NCI-H2081 (cell line): Measurements from ENCODE around the gene GAB2.

ENCODE experiments used
- DNase-seq, 2 experiments: peaks; one replicate each; lab custom pipeline; 2025; lab: John Stamatoyannopoulos, UW

GAB2 gene

DNA sequence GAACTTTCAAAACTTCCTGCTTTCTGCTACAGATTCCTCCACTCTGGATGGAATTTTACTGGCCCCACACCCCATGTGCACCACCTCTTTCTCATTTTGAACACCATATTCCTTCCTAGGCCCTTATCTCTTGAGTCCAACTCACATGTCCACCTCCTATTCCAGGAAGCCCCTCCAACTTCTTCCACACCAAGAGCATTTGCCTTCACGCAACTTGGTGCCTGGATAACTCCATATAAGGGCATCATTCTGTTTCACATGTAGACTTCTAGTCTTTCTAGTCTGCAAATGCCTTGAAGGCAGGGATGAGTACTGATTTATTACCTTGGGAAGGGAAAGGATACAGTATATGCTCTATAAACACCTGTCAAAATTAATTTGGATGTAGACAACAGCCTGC is 17.5 kb downstream of the GAB2 start:
- no peak for DNase-seq

- no peak for DNase-seq
Measured at GRCh38 chr11:78399136-78399535, 18.5 kb downstream of the GAB2 start.

DNA sequence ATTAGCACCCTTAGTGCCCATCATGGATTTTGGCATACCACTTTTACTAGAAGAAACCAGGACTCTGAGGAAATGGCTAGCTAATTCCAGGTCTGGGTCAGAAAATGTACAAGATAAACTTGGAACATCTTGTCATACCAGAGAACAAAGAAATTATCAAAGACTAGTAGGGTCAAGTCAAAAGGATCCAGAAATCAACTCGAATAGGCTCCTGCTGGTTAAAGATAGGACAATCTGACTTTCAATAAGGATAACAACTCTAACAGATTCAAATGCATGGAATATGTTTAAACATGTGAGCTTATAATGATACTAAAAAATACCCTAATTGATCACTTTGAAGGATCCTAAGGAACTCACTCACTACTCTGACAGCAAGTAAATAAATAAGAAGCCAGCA is 18.9 kb downstream of the GAB2 start:
- no peak for DNase-seq

- no peak for DNase-seq
Measured at GRCh38 chr11:78397398-78397797, 20.2 kb downstream of the GAB2 start.

DNA sequence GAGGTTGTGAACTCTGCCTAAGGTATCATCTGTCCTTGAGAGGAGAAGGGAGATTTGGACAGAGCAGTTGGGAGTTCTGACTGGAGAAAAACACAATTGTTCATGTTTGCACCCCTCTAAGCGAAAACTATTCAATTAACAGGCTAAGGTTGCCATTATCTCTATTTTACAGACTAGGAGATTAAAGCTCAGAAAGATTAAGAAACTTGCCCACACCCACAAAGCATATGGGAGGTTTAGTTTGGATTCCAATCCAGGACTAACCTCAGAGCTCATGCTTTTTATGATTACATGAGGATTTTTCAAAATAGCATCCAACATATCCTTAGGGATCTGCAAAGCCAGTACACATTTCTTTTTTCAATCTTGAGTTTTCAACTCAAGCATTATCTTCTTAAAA is 22.0 kb downstream of the GAB2 start:
- DNase-seq, result no peak

- DNase-seq, result no peak
Measured at GRCh38 chr11:78392854-78393253, 24.8 kb downstream of the GAB2 start.

GRCh38 chr11:78391424-78391823 is 26.2 kb downstream of the GAB2 start:
- no peak for DNase-seq

DNA sequence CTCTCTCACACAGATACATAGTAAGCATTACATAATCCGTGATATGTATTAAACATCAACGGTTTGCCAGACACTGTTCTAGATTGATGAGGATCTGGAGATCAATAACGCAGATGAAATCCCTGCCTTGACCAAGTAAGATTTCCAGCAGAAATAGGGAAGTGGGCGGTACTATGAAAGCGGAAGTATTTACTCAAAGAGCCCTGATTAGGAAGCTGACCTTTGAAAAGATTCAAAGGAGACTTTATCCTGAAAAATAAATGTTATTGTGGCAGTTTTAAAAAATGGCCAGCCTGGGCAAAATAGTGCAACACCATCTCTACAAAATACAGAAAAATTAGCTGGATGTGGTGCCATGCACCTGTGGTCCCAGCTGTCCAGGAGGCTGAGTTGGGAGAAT is 26.8 kb downstream of the GAB2 start:
- no peak for DNase-seq

DNA sequence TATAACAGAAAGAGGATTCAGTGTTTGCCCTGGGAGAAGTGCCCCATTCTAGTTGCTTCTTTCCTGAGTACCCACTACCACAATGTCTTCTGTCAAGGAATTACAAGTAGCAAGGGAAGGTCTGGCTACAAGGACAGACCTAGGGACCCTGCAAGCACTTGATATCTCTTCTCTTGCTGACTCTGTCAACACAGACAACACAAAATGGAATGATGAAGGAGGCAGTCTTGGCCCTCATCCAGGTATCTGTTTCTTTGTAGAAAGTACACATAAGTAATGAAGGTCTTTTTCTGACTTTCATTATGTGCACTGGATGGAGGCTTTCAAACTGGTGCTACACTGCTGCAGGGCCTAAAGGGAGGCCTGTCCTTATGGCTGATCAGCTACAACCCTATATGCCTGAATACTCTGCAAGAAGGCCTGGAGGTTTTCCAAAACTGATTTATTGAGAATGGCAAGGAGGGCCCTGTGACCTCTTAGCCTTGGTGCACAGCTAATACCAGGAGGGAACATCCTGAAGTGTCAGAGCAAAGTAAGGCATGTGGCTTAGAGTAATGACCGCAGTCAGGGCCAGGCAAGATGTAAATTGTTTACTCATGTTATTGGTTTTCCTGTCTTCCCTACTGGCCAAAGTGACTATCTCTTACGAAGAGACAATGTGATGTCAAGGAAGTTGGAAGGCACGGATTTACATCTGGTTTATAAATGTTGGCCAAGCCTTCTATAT is 31.2 kb downstream of the GAB2 start:
- DNase-seq, result no peak

DNA sequence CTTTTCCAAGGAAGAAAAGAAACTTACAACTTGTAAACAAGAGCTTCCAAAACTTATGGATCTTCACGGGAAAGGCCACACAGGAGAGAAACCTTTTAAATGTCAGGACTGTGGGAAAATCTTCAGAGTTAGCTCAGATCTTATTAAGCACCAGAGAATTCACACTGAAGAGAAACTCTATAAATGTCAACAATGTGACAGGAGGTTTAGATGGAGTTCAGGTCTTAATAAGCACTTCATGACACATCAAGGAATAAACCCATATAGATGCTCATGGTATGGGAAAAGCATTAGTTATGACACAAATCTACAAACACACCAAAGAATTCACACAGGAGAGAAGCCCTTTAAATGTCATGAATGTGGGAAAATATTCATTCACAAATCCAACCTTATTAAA is 32.4 kb downstream of the GAB2 start:
- DNase-seq, result no peak

DNA sequence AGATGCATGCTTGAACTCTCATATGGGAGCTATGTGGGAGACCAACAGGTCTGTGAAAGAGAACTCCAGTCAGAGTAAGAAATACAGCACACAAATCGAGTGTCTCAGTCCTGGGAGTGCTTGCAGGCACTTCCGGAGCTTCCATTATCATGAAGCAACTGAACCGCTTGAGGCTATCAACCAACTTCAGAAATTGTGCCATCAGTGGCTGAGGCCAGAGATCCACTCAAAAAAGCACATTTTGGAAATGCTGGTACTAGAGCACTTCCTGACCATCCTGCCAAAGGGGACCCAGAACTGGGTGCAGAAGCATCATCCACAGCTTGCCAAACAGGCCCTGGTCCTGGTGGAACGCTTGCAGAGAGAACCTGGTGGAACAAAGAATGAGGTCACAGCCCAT is 33.4 kb downstream of the GAB2 start:
- DNase-seq, result no peak

GRCh38 chr11:78381865-78382264 is 35.8 kb downstream of the GAB2 start:
- DNase-seq, result no peak

DNA sequence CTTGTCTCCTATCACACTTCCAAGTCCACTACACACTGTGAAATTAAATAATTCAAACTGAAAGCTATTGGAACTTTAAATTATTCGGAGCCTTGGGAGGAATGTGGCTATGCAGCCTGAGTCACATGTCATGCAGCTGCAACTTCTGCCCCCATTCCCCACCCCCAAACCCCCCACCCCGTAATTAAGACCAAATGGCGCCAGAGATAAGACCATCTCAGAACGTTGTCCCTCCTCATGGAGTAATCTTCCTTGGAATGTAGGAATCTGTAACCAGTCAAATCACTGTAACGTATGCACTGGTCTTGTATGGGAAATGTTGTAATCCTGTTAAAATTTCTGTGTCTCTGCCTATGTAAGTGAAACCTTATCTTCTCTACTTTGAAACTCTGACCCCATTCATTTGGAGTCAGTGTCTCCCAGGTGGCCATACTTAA is 37.0 kb downstream of the GAB2 start:
- DNase-seq, result no peak

DNA sequence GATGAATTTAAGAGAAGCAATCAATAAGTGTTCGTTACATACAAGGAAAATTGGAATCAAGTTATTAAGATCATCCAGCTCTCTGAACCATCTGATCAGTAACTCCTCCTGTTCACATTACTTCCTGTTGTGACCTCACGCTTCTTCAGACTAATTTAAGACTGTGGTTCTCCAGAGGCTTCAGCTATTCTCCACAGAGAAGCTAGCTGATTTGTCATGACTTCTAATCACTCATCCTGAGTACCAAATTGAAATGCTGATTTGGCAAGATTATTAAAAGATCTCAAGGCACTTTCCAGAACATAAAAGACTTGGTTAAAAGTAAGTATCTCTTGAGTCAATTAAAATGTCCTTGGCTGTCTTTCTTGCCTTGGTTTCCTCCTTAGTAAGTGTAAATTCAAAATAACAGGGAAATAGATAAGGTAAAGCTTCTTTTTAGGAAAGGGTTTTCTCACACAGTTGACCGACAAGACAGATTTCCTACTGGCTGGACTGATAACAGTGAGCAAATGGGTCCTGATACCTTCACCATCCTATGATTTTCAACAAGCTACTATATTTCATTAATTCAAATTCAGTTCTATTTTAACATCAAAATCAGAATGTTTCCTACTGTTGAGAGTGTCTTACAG is 38.5 kb downstream of the GAB2 start:
- no peak for DNase-seq

DNA sequence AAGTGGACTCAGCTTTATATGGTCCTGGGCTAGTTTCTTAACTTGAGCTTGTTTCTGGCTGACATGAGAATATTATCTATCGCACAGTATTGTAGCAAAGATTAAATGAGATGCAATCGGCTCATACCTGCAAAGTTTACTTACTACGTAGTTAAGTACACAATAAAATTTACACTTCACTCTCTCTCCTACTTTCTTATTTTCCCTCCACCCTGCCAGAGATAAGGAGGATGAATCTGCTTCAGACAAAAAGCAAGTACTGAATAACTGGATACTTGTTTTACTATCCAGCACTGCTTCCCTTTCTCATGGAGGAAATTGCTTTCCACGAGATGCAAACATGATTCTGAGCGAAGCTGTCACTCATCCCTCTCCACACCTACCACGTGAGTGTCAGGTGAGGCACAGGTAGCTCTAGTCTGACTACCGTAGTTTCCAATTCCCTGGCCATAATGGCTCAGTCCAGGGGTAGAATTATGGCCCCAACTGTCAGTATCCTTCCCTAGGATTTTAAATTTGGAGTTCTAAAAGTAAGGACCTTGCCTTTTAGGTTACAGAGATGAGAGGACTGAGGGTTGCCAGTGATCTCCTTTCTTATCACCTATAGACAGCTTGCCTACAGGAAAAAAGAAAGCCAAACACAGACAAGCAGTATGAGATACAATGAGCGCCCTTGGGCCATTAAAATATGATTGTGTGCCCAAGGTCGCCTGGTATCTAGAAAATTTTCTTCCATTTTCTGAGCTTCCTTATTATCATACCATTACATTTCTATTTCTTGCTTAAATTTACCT is 39.8 kb downstream of the GAB2 start:
- no peak for DNase-seq

- no peak for DNase-seq
Measured at GRCh38 chr11:78376858-78377257, 40.8 kb downstream of the GAB2 start.

GRCh38 chr11:78374917-78375316 is 42.7 kb downstream of the GAB2 start:
- no peak for DNase-seq

DNA sequence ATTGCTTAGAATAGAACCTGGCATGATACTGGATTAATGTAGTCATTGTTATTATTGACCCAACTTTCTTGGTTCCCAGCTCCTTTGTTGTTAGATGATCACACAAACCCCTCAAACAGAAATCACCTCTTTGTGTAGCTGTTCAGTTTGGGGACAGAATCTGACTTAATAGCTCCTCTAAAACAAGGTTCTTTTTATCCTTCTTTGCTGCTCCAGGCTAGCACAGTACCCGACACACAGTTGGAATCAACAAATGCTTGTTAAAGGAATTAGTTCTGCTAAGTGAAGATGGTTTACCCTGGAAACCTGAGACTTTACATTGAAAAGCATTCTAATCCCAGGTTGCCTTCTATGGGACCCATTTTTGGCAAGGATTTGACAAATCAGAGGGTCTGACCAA is 43.9 kb downstream of the GAB2 start:
- no peak for DNase-seq

DNA sequence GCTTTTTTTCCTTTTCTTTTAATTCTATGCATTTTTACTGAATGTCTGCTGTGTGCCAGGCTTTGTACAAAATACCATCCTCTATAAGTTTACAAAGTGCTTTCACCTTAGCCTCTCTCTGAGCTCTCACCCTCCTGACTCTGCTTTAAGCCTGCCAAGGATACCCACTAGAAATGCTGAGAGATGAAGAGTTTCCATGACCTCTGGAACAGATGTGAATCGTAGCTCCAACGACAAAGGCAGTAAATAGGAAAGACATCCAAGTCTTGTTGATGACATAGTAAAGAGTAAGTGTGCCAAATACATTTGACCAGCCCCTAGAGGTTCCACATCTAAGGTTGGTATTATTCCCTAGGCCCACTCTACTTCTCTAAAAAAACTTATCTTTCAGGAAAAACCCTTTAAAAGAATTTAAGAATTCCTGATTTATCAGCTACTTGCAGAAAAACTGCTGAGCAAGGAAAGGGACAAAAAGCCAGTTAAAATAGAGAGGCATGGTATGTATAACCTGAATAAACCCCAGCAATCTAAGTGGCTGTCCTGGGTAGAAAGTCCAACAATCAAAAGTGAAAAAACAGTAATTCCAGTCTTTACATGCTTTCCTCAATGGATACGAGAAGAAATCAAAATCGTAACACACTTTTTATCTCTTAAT is 45.4 kb downstream of the GAB2 start:
- no peak for DNase-seq

DNA sequence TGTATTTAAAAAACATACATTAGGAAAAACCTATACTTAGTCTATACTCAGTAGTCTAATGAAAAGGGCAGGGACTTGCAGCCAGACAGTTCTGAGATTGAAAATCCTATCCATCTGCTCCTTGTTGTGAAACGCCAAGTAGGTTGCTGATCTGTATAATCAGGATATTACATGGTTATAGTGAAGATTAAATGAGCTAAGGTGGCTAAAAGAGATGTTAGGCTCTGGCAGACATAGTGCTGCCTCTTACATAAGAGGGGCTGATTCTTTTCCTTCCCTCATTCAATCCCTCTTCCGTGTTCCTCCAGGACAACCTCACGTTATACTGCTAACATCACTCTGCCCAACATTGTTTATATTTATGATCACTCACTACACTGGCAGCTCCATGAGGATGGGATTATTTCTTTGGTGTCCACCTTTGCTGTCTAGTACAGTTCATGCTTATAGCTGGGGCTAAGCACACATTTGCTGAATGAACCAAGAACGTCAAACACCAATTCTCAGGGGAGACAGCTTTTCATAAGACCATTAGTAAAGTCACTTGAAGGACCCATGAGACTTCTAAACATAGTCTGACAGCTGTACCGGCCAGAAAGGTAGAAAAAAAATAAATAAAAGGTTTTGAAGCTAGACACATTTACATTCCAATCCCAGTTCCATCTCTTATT is 46.3 kb downstream of the GAB2 start:
- DNase-seq, result no peak

GRCh38 chr11:78370406-78371172 is 47.0 kb downstream of the GAB2 start:
- no peak for DNase-seq
